KG1 (cell line): ENCODE results near the gene DPM1.
"Not testable (repeated sequence)": the region's sequence is repeated elsewhere in the genome, so short reads cannot be mapped to it uniquely, and the experiment has no call there.

Experiments used
- DNase-seq: peaks from one replicate; lab custom pipeline; 2025; lab: John Stamatoyannopoulos, UW

DPM1 gene

DNA sequence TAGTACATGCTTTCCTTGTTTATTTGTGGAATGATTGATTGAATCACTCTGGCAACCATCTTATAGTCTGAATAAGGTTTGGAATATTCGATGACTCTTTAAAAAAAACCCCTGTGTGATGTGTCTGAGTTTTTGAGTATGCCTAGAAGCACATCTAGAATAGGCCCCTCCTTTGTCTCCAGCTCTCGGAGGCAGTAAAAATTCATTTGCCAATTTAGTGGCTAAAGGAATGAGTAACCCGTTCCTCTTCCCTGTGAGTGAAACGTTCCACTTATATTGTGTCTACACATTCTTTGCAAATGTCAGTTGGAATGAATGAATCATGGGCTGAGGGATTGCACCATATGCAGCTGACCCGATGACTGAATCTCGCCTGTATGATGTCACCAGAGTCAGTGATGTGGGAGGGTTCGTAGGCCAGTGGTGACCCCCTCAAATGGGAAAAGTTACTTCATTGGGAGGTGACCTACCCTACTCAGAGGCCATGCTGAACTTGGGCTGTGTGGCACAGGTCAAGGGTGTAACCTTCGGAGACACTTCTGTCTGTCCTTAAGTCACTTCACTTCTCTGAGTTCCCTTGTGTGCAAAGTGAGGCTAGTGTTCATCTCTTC, 21.8 kb upstream of the DPM1 start:
- DNase-seq = no peak

- DNase-seq = not testable (repeated sequence)
Observed at GRCh38 chr20:50978533-50978932, 20.2 kb upstream of the DPM1 start.

DNA sequence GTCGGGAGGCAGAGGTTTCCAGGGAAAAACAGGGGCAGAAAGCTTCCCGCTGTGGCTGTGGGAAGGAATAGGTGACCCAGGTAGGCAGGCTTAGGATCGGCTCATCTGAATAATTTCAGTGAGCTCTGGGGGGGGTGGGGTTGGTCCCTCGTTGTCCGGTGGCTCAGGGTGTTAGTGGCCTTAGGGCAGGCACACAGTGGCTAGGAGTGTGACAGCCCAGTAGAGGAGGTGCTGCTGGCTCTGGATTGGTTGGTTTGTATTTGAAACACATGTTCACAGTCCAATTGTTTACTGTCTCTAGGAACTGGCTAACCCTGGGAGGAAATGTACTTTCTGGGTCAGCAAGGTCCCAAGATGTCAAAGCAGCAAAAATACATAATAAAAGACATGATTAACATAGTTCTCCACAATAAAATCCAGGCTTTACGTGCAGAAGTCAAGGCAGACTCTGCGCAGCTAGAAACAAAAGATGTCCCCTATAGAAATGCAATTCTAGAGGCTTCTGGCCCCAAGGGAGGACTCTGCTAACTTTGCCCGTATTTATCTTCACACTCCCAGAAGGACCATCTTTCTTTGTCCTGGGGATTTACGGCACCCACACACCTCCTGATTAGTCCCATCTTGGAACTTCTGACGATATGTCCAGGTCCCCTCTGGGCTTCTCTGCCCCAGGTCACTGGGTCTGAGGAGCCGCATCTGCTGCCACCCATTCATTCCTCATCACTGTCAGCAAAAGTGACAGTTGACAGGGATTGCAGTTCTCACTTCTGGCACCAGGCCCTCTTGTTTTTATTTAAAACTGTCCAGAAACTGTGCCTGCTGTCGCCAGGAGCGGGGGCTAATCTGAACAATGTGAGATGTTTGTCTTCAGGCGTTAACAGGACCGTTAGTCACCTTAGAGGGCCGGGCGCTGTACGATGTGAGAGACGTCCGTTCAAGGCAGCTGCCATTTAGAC, 19.0 kb upstream of the DPM1 start:
- no peak for DNase-seq

DNA sequence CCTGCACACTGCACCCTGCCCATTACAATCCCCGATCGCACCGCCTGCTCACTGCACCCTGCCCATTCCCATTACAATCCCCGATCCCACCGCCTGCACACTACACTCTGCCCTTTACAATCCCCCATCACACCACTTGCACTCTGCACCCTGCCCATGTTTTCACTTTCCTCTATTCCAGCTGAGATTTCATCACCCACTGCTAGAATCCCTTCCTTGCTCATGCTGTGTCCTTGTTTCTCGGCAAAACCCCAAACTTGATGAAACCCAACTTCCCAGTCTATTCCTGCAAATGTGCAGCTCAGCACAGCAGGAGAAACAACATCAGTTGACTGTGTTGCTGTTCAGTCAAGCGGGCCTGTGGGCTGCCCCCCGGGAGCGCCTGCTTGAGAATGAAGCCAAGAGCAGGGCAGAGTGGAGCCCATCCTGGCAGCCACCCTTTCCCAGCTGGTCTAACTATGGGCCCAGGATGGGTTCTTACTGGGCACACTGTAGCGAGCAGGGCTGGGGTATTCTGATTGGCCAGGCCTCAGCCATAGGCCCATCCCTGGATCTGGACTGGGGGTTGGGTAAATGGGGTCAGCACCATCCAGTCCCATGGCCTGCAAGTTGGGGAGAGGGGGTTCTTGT, 17.5 kb upstream of the DPM1 start:
- DNase-seq = no peak

GRCh38 chr20:50969912-50970311, 11.6 kb upstream of the DPM1 start:
- no peak for DNase-seq

- DNase-seq = no peak
Observed at GRCh38 chr20:50969435-50969834, 11.1 kb upstream of the DPM1 start.

GRCh38 chr20:50968289-50968688, 10.0 kb upstream of the DPM1 start:
- no peak for DNase-seq

DNA sequence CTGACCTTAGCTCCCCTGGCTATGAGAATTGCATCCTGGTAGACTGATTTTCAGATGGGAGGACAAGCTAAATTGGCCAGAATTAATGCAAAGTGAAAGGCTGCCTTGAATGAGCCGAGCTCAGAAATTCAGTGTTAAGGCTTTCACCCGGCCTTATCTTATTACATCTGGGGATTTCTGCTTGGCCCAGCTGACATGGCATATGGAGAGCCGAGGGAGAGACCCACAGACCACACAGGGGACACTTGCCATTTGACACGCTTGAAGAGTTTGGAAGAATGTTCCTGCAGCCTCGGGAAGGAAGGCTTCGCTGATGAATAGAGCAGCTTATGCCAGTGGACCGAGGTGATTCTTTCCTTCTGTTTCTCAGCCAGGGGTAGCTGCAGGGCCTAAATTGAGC, 9.3 kb upstream of the DPM1 start:
- DNase-seq = no peak

GRCh38 chr20:50959543-50960126, 1.3 kb upstream of the DPM1 start:
- no peak for DNase-seq

GRCh38 chr20:50958615-50959542, 547 bp upstream of the DPM1 start, which contains the start of gene MOCS3:
Gene MOCS3 (plus strand): TSS chr20:50958818. CDS start chr20:50958843, 25 bp downstream.
- peak; percentile 94 for DNase-seq

GRCh38 chr20:50957276-50957675, 1.1 kb downstream of the DPM1 start:
- no peak for DNase-seq

DNA sequence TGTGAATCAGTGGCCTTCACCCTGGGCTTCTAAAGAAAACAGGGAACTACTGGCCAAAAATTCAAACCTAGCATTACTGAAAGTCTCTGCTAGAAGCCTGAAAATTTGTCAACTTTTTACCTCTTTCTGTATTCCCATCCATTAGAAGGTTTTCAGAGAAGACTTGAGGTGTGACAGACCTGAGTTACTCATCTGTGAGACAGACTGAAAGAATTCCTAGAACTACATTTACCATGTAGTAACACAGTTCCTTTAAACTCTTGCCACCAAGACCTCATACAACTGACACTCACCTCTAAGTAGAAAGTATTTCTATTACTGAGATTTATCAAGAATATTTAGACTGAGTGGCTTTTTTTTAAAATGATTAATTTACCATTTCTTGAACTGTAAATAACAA, 4.5 kb downstream of the DPM1 start:
- no peak for DNase-seq

- no peak for DNase-seq
Observed at GRCh38 chr20:50953196-50953595, 5.1 kb downstream of the DPM1 start.

- DNase-seq = no peak
Observed at GRCh38 chr20:50948132-50948785, 10.1 kb downstream of the DPM1 start.

GRCh38 chr20:50943069-50943468, 15.3 kb downstream of the DPM1 start:
- DNase-seq = no peak

GRCh38 chr20:50933589-50933988, 24.7 kb downstream of the DPM1 start:
- no peak for DNase-seq

DNA sequence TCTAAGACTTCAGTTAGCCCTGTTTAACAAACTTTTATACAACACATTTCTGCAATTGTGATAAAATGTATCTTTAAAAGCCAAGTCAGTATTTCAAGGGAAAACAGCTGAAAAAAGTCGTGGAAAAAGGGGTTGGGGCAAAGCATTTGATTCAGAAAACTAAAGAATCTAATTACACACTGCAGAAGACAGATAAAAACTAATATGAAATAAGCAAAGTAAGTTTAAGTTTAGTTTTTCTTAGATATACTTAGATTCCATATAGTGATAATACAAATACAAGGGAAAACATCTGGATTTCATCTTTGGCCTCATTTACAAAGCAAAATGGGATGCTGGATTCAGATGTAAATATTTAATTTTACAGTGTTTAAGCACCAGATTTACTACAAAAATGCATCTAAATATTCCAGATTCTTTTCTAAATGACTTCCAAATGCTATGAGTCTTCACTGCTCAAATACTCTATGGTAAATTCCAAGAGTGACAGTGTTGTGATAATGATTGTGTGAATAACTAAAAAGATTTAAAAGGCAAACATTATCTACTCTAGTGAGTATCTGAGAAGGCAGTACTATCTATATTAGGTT, 25.5 kb downstream of the DPM1 start:
- no peak for DNase-seq

GRCh38 chr20:50932016-50932485, 26.3 kb downstream of the DPM1 start:
- no peak for DNase-seq

DNA sequence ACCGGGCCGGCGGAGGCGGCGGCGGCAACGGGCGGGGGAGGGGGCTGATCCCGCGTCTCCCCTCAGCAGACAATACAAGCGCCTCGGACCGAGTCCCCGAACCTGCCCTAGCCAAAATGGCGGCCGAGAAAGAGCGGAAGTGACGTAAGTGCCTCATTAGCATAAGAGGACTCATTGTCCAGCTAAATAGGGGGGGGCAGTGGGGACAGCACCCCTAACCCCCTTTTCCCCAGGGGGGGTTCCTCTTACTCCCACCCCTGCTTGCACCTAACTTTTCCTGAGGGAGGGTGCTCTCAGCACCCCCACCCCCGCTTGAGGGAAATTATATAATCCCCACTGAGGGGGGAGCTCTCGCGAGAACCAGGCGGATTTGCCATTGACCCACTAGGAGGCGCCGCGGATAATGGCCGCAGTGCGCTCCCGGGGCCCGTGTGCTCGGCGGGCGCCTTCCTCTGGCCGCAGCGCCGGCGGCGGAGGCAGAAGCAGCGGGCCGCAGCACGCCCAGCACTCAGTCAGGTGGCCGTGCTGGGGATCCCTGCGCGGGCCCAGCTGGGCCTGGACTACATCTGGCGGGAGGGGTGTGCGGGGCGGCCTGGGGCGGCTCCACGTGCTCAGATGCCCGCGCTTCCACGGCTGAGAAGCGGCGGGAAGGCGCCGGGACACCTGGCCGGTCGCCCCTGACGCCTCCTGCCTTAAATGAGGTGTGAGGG, 26.9 kb downstream of the DPM1 start, which contains the start of gene ADNP:
TSS of gene ADNP (minus strand) at position 132 of the 710 bp plus-strand sequence. CDS start 27,441 bp downstream, outside the sequence.
- DNase-seq = peak; percentile 92

GRCh38 chr20:50930976-50931305, 27.4 kb downstream of the DPM1 start:
- DNase-seq = peak; percentile 49
